Fibroblast of skin of right biceps (primary cell): ENCODE results near the gene NUDT21.
"Not testable (repeated sequence)": the region's sequence is repeated elsewhere in the genome, so short reads cannot be mapped to it uniquely, and the experiment has no call there.

Source experiments
- DNase-seq: peaks from one replicate; pipeline ENCODE4 v3.0.0-alpha.2; 2013

NUDT21 gene

GRCh38 chr16:56450986-56451752 is at the start of gene NUDT21, which contains the start of gene OGFOD1:
NUDT21 (minus strand) TSS chr16:56451332; CDS start chr16:56451202, 130 bp downstream.
OGFOD1 (plus strand) TSS chr16:56451554; CDS start chr16:56451613, 59 bp downstream.
- peak; percentile 98 for DNase-seq

- no peak for DNase-seq
Observed at GRCh38 chr16:56493815-56494214, 42.7 kb upstream of the NUDT21 start.

GRCh38 chr16:56493126-56493525 is 42.0 kb upstream of the NUDT21 start:
- DNase-seq = peak; percentile 21

GRCh38 chr16:56491657-56492261 is 40.6 kb upstream of the NUDT21 start:
- DNase-seq = no peak

- DNase-seq = not testable (repeated sequence)
Observed at GRCh38 chr16:56488868-56489267, 37.7 kb upstream of the NUDT21 start.

GRCh38 chr16:56488035-56488434 is 36.9 kb upstream of the NUDT21 start:
- no peak for DNase-seq

GRCh38 chr16:56483394-56483793 is 32.3 kb upstream of the NUDT21 start:
- no peak for DNase-seq

GRCh38 chr16:56482683-56483236 is 31.6 kb upstream of the NUDT21 start:
- no peak for DNase-seq

GRCh38 chr16:56481468-56482122 is 30.5 kb upstream of the NUDT21 start:
- DNase-seq = peak; percentile 9

GRCh38 chr16:56480776-56481467 is 29.8 kb upstream of the NUDT21 start:
- DNase-seq = no peak

- DNase-seq = no peak
Observed at GRCh38 chr16:56479469-56479868, 28.3 kb upstream of the NUDT21 start.

- DNase-seq = peak; percentile 26
Observed at GRCh38 chr16:56478281-56479049, 27.3 kb upstream of the NUDT21 start.

- peak; percentile 90 for DNase-seq
Observed at GRCh38 chr16:56477096-56477878, 26.2 kb upstream of the NUDT21 start.

GRCh38 chr16:56475201-56475600 is 24.1 kb upstream of the NUDT21 start:
- DNase-seq = no peak

GRCh38 chr16:56470666-56471065 is 19.5 kb upstream of the NUDT21 start:
- DNase-seq = no peak

- DNase-seq = no peak
Observed at GRCh38 chr16:56470232-56470631, 19.1 kb upstream of the NUDT21 start.

- no peak for DNase-seq
Observed at GRCh38 chr16:56469748-56470147, 18.6 kb upstream of the NUDT21 start.

- DNase-seq = no peak
Observed at GRCh38 chr16:56468800-56469199, 17.7 kb upstream of the NUDT21 start.

GRCh38 chr16:56466344-56466743 is 15.2 kb upstream of the NUDT21 start:
- no peak for DNase-seq

GRCh38 chr16:56463153-56463552 is 12.0 kb upstream of the NUDT21 start:
- no peak for DNase-seq
